Stimulated activated CD4-positive, alpha-beta T cell treated with anti-CD3 and anti-CD28 coated beads, Interleukin-1b, Interleukin-23, amount 100 ng/mL, for 4 hours (primary cell): ENCODE measurements around the gene PFKFB4.

Source experiments
- DNase-seq, 2 donors: peaks; one replicate each; pipeline ENCODE4 v3.0.0-alpha.2; 2020; ENCODE audit warnings: low read depth in 2 of 2

Gene PFKFB4

GRCh38 chr3:48584836-48585235 is 28.2 kb upstream of the PFKFB4 start:
- no peak for DNase-seq

- no peak for DNase-seq
Observed at GRCh38 chr3:48581621-48582481, 25.2 kb upstream of the PFKFB4 start.

- DNase-seq: no peak
Observed at GRCh38 chr3:48576647-48577046, 20.0 kb upstream of the PFKFB4 start.

- no peak for DNase-seq
Observed at GRCh38 chr3:48575366-48575765, 18.8 kb upstream of the PFKFB4 start.

- DNase-seq: no peak
Observed at GRCh38 chr3:48573973-48574585, 17.5 kb upstream of the PFKFB4 start.

GRCh38 chr3:48572517-48572916 is 15.9 kb upstream of the PFKFB4 start:
- DNase-seq: no peak

GRCh38 chr3:48571938-48572337 is 15.3 kb upstream of the PFKFB4 start:
- DNase-seq: no peak

GRCh38 chr3:48569808-48570450 is 13.3 kb upstream of the PFKFB4 start:
- no peak for DNase-seq

- no peak for DNase-seq
Observed at GRCh38 chr3:48569400-48569799, 12.8 kb upstream of the PFKFB4 start.

- DNase-seq: no peak
Observed at GRCh38 chr3:48568476-48568875, 11.9 kb upstream of the PFKFB4 start.

- DNase-seq: no peak
Observed at GRCh38 chr3:48567500-48567899, 10.9 kb upstream of the PFKFB4 start.

- DNase-seq: no peak
Observed at GRCh38 chr3:48567090-48567489, 10.5 kb upstream of the PFKFB4 start.

GRCh38 chr3:48566401-48566760 is 9.8 kb upstream of the PFKFB4 start:
- DNase-seq: no peak

GRCh38 chr3:48565591-48566400 is 9.2 kb upstream of the PFKFB4 start:
- no peak for DNase-seq

GRCh38 chr3:48565186-48565585 is 8.6 kb upstream of the PFKFB4 start:
- no peak for DNase-seq

GRCh38 chr3:48564667-48565066 is 8.1 kb upstream of the PFKFB4 start:
- no peak for DNase-seq

GRCh38 chr3:48564022-48564421 is 7.4 kb upstream of the PFKFB4 start:
- no peak for DNase-seq

GRCh38 chr3:48563382-48563918 is 6.8 kb upstream of the PFKFB4 start, which contains the start of gene UCN2:
TSS of gene UCN2 (minus strand) at chr3:48563781. CDS start at chr3:48563124, 657 bp downstream.
- no peak for DNase-seq

GRCh38 chr3:48562367-48563095 is 5.9 kb upstream of the PFKFB4 start:
- DNase-seq: no peak

- DNase-seq: no peak
Observed at GRCh38 chr3:48561045-48561736, 4.6 kb upstream of the PFKFB4 start.
